ENCODE measurements around the gene EPS8.

DNA sequence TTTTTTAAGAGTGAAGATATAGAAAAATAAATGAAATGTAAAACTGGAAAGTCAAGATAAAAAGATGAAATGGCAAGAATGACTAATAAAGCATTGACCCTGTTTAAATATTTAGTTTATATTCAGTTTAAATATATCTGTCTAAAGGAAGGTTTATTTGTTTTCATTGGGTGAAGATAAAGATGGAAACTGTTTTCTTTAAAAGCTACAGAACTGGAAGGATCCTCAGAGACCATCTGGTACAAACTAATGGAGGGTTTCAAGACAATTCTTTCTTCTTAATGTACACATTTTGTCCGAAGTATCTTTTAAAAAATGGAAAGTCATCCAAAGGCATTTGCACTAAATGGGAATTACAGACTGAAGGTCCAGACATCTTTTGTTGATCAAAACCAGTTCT is 142.6 kb downstream of the EPS8 start:
- TF ChIP-seq, protein P1, sequence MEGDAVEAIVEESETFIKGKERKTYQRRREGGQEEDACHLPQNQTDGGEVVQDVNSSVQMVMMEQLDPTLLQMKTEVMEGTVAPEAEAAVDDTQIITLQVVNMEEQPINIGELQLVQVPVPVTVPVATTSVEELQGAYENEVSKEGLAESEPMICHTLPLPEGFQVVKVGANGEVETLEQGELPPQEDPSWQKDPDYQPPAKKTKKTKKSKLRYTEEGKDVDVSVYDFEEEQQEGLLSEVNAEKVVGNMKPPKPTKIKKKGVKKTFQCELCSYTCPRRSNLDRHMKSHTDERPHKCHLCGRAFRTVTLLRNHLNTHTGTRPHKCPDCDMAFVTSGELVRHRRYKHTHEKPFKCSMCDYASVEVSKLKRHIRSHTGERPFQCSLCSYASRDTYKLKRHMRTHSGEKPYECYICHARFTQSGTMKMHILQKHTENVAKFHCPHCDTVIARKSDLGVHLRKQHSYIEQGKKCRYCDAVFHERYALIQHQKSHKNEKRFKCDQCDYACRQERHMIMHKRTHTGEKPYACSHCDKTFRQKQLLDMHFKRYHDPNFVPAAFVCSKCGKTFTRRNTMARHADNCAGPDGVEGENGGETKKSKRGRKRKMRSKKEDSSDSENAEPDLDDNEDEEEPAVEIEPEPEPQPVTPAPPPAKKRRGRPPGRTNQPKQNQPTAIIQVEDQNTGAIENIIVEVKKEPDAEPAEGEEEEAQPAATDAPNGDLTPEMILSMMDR (IDR thresholded peaks at IDR 0.05): no peak
- no peak for TF ChIP-seq POLR2A (IDR thresholded peaks at IDR 0.05; ENCODE audit: low read depth)
